NK-92 (cell line): Measurements from ENCODE around the gene WDFY2.

Source experiments
- DNase-seq: peaks from one replicate; lab custom pipeline; 2025; ENCODE audit not compliant: unreplicated experiment; lab: John Stamatoyannopoulos, UW

The WDFY2 gene

GRCh38 chr13:51767100-51767499, 182.8 kb downstream of the WDFY2 start:
- DNase-seq: no peak

GRCh38 chr13:51768378-51768921, 184.2 kb downstream of the WDFY2 start:
- no peak for DNase-seq

GRCh38 chr13:51768976-51769375, 184.7 kb downstream of the WDFY2 start:
- DNase-seq: no peak

GRCh38 chr13:51769455-51770127, 185.3 kb downstream of the WDFY2 start:
- DNase-seq: no peak

GRCh38 chr13:51770160-51770559, 185.9 kb downstream of the WDFY2 start:
- DNase-seq: no peak

GRCh38 chr13:51770681-51771417, 186.6 kb downstream of the WDFY2 start:
- DNase-seq: no peak

GRCh38 chr13:51771418-51772104, 187.3 kb downstream of the WDFY2 start:
- DNase-seq: no peak

GRCh38 chr13:51772105-51772455, 187.8 kb downstream of the WDFY2 start:
- no peak for DNase-seq

- DNase-seq: no peak
Observed at GRCh38 chr13:51772781-51773180, 188.5 kb downstream of the WDFY2 start.

GRCh38 chr13:51773515-51773914, 189.3 kb downstream of the WDFY2 start:
- DNase-seq: no peak

GRCh38 chr13:51776179-51776578, 191.9 kb downstream of the WDFY2 start:
- DNase-seq: no peak

GRCh38 chr13:51777921-51778320, 193.7 kb downstream of the WDFY2 start:
- DNase-seq: no peak

GRCh38 chr13:51778392-51778791, 194.1 kb downstream of the WDFY2 start:
- DNase-seq: no peak

GRCh38 chr13:51780099-51780498, 195.8 kb downstream of the WDFY2 start:
- no peak for DNase-seq

- no peak for DNase-seq
Observed at GRCh38 chr13:51781246-51782022, 197.2 kb downstream of the WDFY2 start.

- no peak for DNase-seq
Observed at GRCh38 chr13:51782026-51782710, 197.9 kb downstream of the WDFY2 start.

GRCh38 chr13:51783428-51784094, 199.3 kb downstream of the WDFY2 start:
- DNase-seq: no peak

GRCh38 chr13:51784097-51784496, 199.8 kb downstream of the WDFY2 start:
- DNase-seq: no peak

GRCh38 chr13:51785712-51786424, 201.6 kb downstream of the WDFY2 start:
- no peak for DNase-seq
